ENCODE data around the gene ICAM4. TPM values are rescaled to one million over a fixed set of nuclear protein-coding genes. Genes with fewer than 3 reads are reported as not detected.

Gene ICAM4
- total RNA-seq, 2 donors from 2014 or later, result 0.55 TPM; not detected in 1

DNA sequence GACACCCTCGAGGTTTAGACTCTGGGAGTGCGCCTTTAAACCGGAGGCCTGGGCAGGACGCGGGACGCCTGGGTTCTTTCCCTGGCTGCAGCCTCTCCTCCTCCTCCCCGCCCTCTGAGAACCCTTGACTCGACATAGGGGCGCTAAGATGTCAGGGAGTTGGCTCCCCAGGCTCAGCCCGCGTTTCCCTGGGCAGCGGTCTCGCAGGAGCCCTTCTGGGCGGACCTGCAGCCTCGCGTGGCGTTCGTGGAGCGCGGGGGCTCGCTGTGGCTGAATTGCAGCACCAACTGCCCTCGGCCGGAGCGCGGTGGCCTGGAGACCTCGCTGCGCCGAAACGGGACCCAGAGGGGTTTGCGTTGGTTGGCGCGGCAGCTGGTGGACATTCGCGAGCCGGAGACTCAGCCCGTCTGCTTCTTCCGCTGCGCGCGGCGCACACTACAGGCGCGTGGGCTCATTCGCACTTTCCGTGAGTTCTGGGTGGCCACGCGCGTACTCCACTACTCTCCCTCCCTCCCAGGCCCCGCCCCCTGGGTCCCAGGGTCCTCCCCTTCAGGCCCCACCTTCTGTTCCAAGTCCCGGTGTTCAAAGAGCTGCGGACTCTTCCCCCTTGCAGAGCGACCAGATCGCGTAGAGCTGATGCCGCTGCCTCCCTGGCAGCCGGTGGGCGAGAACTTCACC is 4.3 kb downstream of the ICAM4 start:
- peaks cover 39 to 62% of the 10 kb centered on the region in 2 donors for H3K27me3 ChIP-seq
- no peaks in the 10 kb centered on the region for H3K9me3 ChIP-seq
- no peak overlapping the region for H3K27ac ChIP-seq
- peak overlapping the region; percentile 18 to 41 for H3K4me3 ChIP-seq
- TF ChIP-seq, protein P1, sequence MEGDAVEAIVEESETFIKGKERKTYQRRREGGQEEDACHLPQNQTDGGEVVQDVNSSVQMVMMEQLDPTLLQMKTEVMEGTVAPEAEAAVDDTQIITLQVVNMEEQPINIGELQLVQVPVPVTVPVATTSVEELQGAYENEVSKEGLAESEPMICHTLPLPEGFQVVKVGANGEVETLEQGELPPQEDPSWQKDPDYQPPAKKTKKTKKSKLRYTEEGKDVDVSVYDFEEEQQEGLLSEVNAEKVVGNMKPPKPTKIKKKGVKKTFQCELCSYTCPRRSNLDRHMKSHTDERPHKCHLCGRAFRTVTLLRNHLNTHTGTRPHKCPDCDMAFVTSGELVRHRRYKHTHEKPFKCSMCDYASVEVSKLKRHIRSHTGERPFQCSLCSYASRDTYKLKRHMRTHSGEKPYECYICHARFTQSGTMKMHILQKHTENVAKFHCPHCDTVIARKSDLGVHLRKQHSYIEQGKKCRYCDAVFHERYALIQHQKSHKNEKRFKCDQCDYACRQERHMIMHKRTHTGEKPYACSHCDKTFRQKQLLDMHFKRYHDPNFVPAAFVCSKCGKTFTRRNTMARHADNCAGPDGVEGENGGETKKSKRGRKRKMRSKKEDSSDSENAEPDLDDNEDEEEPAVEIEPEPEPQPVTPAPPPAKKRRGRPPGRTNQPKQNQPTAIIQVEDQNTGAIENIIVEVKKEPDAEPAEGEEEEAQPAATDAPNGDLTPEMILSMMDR (IDR thresholded peaks at IDR 0.05), result no peak
- no peaks in the 10 kb centered on the region for H3K36me3 ChIP-seq
- DNase-seq (ENCODE audit: low spot score), result no peak
- peaks cover 0 to 83% of the 10 kb centered on the region in 2 donors for H3K4me1 ChIP-seq

DNA sequence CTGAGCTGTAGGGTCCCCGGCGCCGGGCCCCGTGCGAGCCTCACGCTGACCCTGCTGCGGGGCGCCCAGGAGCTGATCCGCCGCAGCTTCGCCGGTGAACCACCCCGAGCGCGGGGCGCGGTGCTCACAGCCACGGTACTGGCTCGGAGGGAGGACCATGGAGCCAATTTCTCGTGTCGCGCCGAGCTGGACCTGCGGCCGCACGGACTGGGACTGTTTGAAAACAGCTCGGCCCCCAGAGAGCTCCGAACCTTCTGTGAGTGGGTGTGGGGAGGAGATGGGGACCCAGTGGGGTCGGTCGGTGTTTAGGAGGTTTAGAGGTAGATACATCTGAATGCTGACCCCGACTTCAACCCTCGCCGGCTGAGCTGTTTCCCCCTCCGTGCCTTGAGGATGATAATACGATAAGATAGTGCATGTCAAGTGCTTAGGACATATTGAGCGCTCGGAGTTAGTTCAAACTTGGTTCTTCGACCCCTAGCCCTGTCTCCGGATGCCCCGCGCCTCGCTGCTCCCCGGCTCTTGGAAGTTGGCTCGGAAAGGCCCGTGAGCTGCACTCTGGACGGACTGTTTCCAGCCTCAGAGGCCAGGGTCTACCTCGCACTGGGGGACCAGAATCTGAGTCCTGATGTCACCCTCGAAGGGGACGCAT is 4.9 kb downstream of the ICAM4 start:
- Histone ChIP-seq H3K9me3 (no peaks in the 10 kb centered on the region), H3K27me3 (peaks cover 39 to 65% of the 10 kb centered on the region in 2 donors), H3K4me1 (peaks cover 0 to 79% of the 10 kb centered on the region in 2 donors), H3K27ac (no peak overlapping the region), H3K36me3 (no peaks in the 10 kb centered on the region), H3K4me3 (peak overlapping the region; percentile 18 to 41)
- no peak for DNase-seq (ENCODE audit: low spot score)
- TF ChIP-seq, protein P1 (IDR thresholded peaks at IDR 0.05), result no peak

DNA sequence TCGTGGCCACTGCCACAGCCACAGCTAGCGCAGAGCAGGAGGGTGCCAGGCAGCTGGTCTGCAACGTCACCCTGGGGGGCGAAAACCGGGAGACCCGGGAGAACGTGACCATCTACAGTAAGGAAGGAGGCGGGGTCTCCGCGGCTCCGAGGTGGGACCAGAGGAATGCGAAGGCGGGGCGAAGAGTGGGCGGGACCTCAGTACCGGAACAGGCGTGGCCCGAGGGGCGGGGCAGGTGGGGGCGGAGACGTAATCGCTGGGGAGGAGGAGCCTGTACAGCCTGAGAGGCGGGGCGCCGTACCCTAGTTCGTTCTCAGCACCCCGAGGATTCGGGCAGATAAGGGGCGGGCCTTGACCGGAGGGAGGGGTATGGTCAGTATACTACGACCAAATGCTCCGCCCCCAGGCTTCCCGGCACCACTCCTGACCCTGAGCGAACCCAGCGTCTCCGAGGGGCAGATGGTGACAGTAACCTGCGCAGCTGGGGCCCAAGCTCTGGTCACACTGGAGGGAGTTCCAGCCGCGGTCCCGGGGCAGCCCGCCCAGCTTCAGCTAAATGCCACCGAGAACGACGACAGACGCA is 5.5 kb downstream of the ICAM4 start:
- Histone ChIP-seq H3K9me3 (no peaks in the 10 kb centered on the region), H3K36me3 (no peaks in the 10 kb centered on the region), H3K4me1 (peaks cover 0 to 73% of the 10 kb centered on the region in 2 donors), H3K27ac (no peak overlapping the region), H3K4me3 (peak overlapping the region; percentile 7 to 41), H3K27me3 (peaks cover 39 to 65% of the 10 kb centered on the region in 2 donors)
- TF ChIP-seq, protein P1 (IDR thresholded peaks at IDR 0.05), result no peak
- no peak for DNase-seq (ENCODE audit: low spot score)

DNA sequence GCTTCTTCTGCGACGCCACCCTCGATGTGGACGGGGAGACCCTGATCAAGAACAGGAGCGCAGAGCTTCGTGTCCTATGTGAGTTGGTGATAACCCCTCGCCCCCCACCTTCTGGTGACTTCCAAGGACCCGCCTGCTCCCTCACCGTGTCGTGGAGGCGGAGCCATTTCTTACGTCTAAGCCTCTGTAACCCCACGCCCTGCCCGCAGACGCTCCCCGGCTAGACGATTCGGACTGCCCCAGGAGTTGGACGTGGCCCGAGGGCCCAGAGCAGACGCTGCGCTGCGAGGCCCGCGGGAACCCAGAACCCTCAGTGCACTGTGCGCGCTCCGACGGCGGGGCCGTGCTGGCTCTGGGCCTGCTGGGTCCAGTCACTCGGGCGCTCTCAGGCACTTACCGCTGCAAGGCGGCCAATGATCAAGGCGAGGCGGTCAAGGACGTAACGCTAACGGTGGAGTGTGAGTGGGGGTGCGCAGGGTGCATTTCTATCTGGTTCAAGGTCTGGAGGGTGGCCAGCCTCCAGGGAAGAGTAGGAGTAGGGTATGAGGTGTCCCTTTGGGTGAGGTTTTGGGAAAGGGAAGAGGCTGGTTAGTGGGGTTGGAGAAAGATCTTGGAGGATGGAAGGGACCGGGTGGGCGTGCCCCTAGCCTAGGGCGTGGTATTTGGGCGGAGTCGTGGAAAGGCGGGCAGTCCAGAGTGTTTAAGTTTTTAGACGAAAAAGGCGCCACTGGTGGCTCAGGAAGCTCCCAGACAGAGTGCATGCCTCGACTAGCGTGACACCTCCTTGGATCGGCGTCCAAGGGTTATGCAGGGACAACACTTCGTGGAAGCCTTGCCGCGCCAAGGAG is 6.3 kb downstream of the ICAM4 start:
- no peak overlapping the region for H3K27ac ChIP-seq
- no peaks in the 10 kb centered on the region for H3K36me3 ChIP-seq
- H3K4me3 ChIP-seq, result peak overlapping the region; percentile 7 to 41
- H3K27me3 ChIP-seq, result peaks cover 33 to 62% of the 10 kb centered on the region in 2 donors
- TF ChIP-seq, protein P1 (IDR thresholded peaks at IDR 0.05), result no peak
- DNase-seq (ENCODE audit: low spot score), result no peak
- H3K9me3 ChIP-seq, result no peaks in the 10 kb centered on the region
- peaks cover 0 to 66% of the 10 kb centered on the region in 2 donors for H3K4me1 ChIP-seq

DNA sequence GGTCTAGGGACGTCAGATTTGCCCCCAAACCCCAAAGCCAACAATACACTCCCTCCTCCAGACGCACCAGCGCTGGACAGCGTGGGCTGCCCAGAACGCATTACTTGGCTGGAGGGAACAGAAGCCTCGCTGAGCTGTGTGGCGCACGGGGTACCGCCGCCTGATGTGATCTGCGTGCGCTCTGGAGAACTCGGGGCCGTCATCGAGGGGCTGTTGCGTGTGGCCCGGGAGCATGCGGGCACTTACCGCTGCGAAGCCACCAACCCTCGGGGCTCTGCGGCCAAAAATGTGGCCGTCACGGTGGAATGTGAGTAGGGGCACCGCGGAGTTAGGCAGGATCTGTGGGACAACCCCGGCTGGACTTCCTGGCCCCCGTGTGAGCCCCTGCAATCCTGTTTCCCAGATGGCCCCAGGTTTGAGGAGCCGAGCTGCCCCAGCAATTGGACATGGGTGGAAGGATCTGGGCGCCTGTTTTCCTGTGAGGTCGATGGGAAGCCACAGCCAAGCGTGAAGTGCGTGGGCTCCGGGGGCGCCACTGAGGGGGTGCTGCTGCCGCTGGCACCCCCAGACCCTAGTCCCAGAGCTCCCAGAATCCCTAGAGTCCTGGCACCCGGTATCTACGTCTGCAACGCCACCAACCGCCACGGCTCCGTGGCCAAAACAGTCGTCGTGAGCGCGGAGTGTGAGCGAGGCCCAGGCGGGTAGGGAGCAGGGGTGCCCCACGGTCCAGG is 7.0 kb downstream of the ICAM4 start:
- TF ChIP-seq, protein P1 (IDR thresholded peaks at IDR 0.05), result no peak
- peaks cover 29 to 56% of the 10 kb centered on the region in 2 donors for H3K27me3 ChIP-seq
- H3K4me3 ChIP-seq, result no peak overlapping the region
- no peaks in the 10 kb centered on the region for H3K9me3 ChIP-seq
- H3K4me1 ChIP-seq, result peaks cover 0 to 59% of the 10 kb centered on the region in 2 donors
- H3K27ac ChIP-seq, result no peak overlapping the region
- no peak for DNase-seq (ENCODE audit: low spot score)
- H3K36me3 ChIP-seq, result no peaks in the 10 kb centered on the region
